ENCODE results near the gene HIP1R.
"Not testable (repeated sequence)": the region's sequence is repeated elsewhere in the genome, so short reads cannot be mapped to it uniquely, and the experiment has no call there.

Gene HIP1R

GRCh38 chr12:122834921-122835749, at the start of gene HIP1R:
TSS of gene HIP1R (plus strand) at chr12:122835457. CDS start at chr12:122835551, 94 bp downstream.
- DNase-seq (ENCODE audit: low read depth in 2 of 3, low spot score in 1 of 3), result peak in 2 of 3 donors; percentile 34 to 51

GRCh38 chr12:122785503-122785902, 49.8 kb upstream of the HIP1R start:
- DNase-seq (ENCODE audit: low read depth in 2 of 3, low spot score in 1 of 3), result no peak

- DNase-seq (ENCODE audit: low read depth in 2 of 3, low spot score in 1 of 3), result no peak
Observed at GRCh38 chr12:122788387-122788786, 46.9 kb upstream of the HIP1R start.

GRCh38 chr12:122789637-122790036, 45.6 kb upstream of the HIP1R start:
- no peak for DNase-seq (ENCODE audit: low read depth in 2 of 3, low spot score in 1 of 3)

- DNase-seq (ENCODE audit: low read depth in 2 of 3, low spot score in 1 of 3), result no peak
Observed at GRCh38 chr12:122790393-122791075, 44.7 kb upstream of the HIP1R start.

GRCh38 chr12:122793685-122794106, 41.6 kb upstream of the HIP1R start:
- DNase-seq (ENCODE audit: low read depth in 2 of 3, low spot score in 1 of 3), result no peak

GRCh38 chr12:122795807-122796206, 39.5 kb upstream of the HIP1R start:
- no peak for DNase-seq (ENCODE audit: low read depth in 2 of 3, low spot score in 1 of 3)

GRCh38 chr12:122799641-122800243, 35.5 kb upstream of the HIP1R start:
- no peak for DNase-seq (ENCODE audit: low read depth in 2 of 3, low spot score in 1 of 3)

- DNase-seq (ENCODE audit: low read depth in 2 of 3, low spot score in 1 of 3), result no peak
Observed at GRCh38 chr12:122803937-122804336, 31.3 kb upstream of the HIP1R start.

- not testable (repeated sequence) for DNase-seq (ENCODE audit: low read depth in 2 of 3, low spot score in 1 of 3)
Observed at GRCh38 chr12:122804957-122805356, 30.3 kb upstream of the HIP1R start.

- DNase-seq (ENCODE audit: low read depth in 2 of 3, low spot score in 1 of 3), result no peak
Observed at GRCh38 chr12:122807651-122808050, 27.6 kb upstream of the HIP1R start.

GRCh38 chr12:122811777-122812176, 23.5 kb upstream of the HIP1R start:
- DNase-seq (ENCODE audit: low read depth in 2 of 3, low spot score in 1 of 3), result no peak

GRCh38 chr12:122813310-122813713, 21.9 kb upstream of the HIP1R start:
- no peak for DNase-seq (ENCODE audit: low read depth in 2 of 3, low spot score in 1 of 3)

GRCh38 chr12:122819209-122819785, 16.0 kb upstream of the HIP1R start:
- DNase-seq (ENCODE audit: low read depth in 2 of 3, low spot score in 1 of 3), result no peak

- DNase-seq (ENCODE audit: low read depth in 2 of 3, low spot score in 1 of 3), result no peak
Observed at GRCh38 chr12:122820138-122820537, 15.1 kb upstream of the HIP1R start.

GRCh38 chr12:122820838-122821271, 14.4 kb upstream of the HIP1R start:
- no peak for DNase-seq (ENCODE audit: low read depth in 2 of 3, low spot score in 1 of 3)

GRCh38 chr12:122823429-122823828, 11.8 kb upstream of the HIP1R start:
- DNase-seq (ENCODE audit: low read depth in 2 of 3, low spot score in 1 of 3), result no peak

- no peak for DNase-seq (ENCODE audit: low read depth in 2 of 3, low spot score in 1 of 3)
Observed at GRCh38 chr12:122825773-122826724, 9.2 kb upstream of the HIP1R start.

GRCh38 chr12:122827258-122827657, 8.0 kb upstream of the HIP1R start:
- no peak for DNase-seq (ENCODE audit: low read depth in 2 of 3, low spot score in 1 of 3)

- DNase-seq (ENCODE audit: low read depth in 2 of 3, low spot score in 1 of 3), result no peak
Observed at GRCh38 chr12:122830517-122831214, 4.6 kb upstream of the HIP1R start.

All from stimulated activated CD4-positive, alpha-beta T cell treated with anti-CD3 and anti-CD28 coated beads, Interleukin-12 subunit alpha, Interleukin-12 subunit beta, amount 100 ng/mL, for 48 hours (primary cell).